ENCODE data around the gene TFF1.

The TFF1 gene

GRCh38 chr21:42365770-42366169, 565 bp downstream of the TFF1 start:
- DNase-seq: no peak
- no peak overlapping the region for H3K27ac ChIP-seq
- no peaks in the 10 kb centered on the region for H3K4me1 ChIP-seq
- TF ChIP-seq, protein P1, sequence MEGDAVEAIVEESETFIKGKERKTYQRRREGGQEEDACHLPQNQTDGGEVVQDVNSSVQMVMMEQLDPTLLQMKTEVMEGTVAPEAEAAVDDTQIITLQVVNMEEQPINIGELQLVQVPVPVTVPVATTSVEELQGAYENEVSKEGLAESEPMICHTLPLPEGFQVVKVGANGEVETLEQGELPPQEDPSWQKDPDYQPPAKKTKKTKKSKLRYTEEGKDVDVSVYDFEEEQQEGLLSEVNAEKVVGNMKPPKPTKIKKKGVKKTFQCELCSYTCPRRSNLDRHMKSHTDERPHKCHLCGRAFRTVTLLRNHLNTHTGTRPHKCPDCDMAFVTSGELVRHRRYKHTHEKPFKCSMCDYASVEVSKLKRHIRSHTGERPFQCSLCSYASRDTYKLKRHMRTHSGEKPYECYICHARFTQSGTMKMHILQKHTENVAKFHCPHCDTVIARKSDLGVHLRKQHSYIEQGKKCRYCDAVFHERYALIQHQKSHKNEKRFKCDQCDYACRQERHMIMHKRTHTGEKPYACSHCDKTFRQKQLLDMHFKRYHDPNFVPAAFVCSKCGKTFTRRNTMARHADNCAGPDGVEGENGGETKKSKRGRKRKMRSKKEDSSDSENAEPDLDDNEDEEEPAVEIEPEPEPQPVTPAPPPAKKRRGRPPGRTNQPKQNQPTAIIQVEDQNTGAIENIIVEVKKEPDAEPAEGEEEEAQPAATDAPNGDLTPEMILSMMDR (IDR thresholded peaks at IDR 0.05): no peak
- no peak overlapping the region for H3K4me3 ChIP-seq
- H3K9me3 ChIP-seq: no peaks in the 10 kb centered on the region
- peaks cover 0 to 46% of the 10 kb centered on the region in 2 donors for H3K27me3 ChIP-seq
- H3K36me3 ChIP-seq: no peaks in the 10 kb centered on the region
- intact Hi-C loops (cut with DNase I; ENCODE audit: low total_unique reads): no loop called here

GRCh38 chr21:42364304-42364865, 1.9 kb downstream of the TFF1 start:
- Histone ChIP-seq H3K27me3 (peaks cover 0 to 44% of the 10 kb centered on the region in 2 donors), H3K4me1 (no peaks in the 10 kb centered on the region), H3K36me3 (no peaks in the 10 kb centered on the region), H3K9me3 (peaks cover 0 to 3% (median 0%) of the 10 kb centered on the region in 3 donors), H3K4me3 (no peak overlapping the region), H3K27ac (no peak overlapping the region)
- TF ChIP-seq, protein P1 (IDR thresholded peaks at IDR 0.05): no peak
- DNase-seq: no peak
- intact Hi-C loops (cut with DNase I; ENCODE audit: low total_unique reads): no loop called here

DNA sequence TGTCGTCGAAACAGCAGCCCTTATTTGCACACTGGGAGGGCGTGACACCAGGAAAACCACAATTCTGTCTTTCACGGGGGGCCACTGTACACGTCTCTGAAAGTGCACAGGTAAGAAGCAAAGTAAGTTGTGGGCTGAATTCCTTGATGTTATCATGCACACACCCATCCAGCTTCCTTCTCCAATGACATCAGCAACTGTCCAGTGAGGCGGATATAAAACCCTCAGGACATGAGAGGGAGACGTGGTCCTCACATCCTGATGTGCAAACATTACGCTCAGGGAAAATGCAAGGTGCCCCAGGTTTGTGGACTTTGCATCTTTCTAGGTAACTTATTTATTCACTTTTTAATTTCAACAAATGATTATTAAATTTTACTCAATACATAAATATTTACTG, 3.0 kb downstream of the TFF1 start:
- H3K4me3 ChIP-seq: no peak overlapping the region
- H3K4me1 ChIP-seq: no peaks in the 10 kb centered on the region
- H3K9me3 ChIP-seq: peaks cover 0 to 3% (median 0%) of the 10 kb centered on the region in 3 donors
- H3K36me3 ChIP-seq: no peaks in the 10 kb centered on the region
- no peak overlapping the region for H3K27ac ChIP-seq
- TF ChIP-seq, protein P1 (IDR thresholded peaks at IDR 0.05): no peak
- no peak for DNase-seq
- intact Hi-C loops (cut with DNase I; ENCODE audit: low total_unique reads): no loop called here
- peaks cover 0 to 44% of the 10 kb centered on the region in 2 donors for H3K27me3 ChIP-seq

- TF ChIP-seq, protein P1 (IDR thresholded peaks at IDR 0.05): no peak
- no peaks in the 10 kb centered on the region for H3K4me1 ChIP-seq
- DNase-seq: no peak
- H3K27ac ChIP-seq: no peak overlapping the region
- H3K9me3 ChIP-seq: peaks cover 0 to 3% (median 0%) of the 10 kb centered on the region in 3 donors
- no peak overlapping the region for H3K4me3 ChIP-seq
- H3K36me3 ChIP-seq: no peaks in the 10 kb centered on the region
- intact Hi-C loops (cut with DNase I; ENCODE audit: low total_unique reads): no loop called here
- H3K27me3 ChIP-seq: peaks cover 0 to 50% of the 10 kb centered on the region in 2 donors
These were observed 3.6 kb downstream of the TFF1 start for GRCh38 chr21:42362700-42363099.

GRCh38 chr21:42362198-42362597, 4.1 kb downstream of the TFF1 start:
- intact Hi-C loops (cut with DNase I; ENCODE audit: low total_unique reads): no loop called here

More at GRCh38 chr21:42362198-42362597, 4.1 kb downstream of the TFF1 start:
- no peaks in the 10 kb centered on the region for H3K36me3 ChIP-seq
- no peak overlapping the region for H3K4me3 ChIP-seq
- peaks cover 0 to 48% of the 10 kb centered on the region in 2 donors for H3K27me3 ChIP-seq
- TF ChIP-seq, protein P1 (IDR thresholded peaks at IDR 0.05): no peak
- no peak for DNase-seq
- no peaks in the 10 kb centered on the region for H3K4me1 ChIP-seq
- H3K9me3 ChIP-seq: peaks cover 0 to 4% (median 4%) of the 10 kb centered on the region in 3 donors
- H3K27ac ChIP-seq: no peak overlapping the region

Measured in tibial artery (tissue), 4 donors.